K562 (cell line): ENCODE results near the gene RNF112. TPM values are rescaled to one million over a fixed set of nuclear protein-coding genes. Genes with fewer than 3 reads are reported as not detected.

Source experiments
- ATAC-seq: fragments of 200-7000 bp; cut with Tn5 transposase; 3 replicates; pipeline ENCODE4 v1.9.1; 2020; ENCODE audit warnings: moderate library complexity
- BruUV-seq: library from RNA; stranded (reverse); fragments of 400-500 nt; replicated peaks from 2 replicates; lab custom pipeline; 2021; lab: Mats Ljungman, UMichigan
- CTCF ChIA-PET: fragments of 300-600 bp; formaldehyde crosslinking; extraction: SDS; loops from one replicate; lab custom pipeline; 2021; ENCODE audit warnings: low intra/inter-chr PET ratio; lab: Yijun Ruan, JAX
- POLR2A ChIA-PET: fragments of 300-600, 350-650 bp; sonication (Branson Sonifier 250); formaldehyde crosslinking; extraction: SDS; loops from one replicate; lab custom pipeline; 2021; ENCODE audit warnings: antibody characterized with exemption, inconsistent platforms; lab: Yijun Ruan, JAX
- DNase-seq, 4 experiments: peaks; one replicate each; pipeline versions ENCODE4 v3.0.0 to v3.0.0-alpha.2; 2011 to 2018; ENCODE audit warnings: low spot score in 3 of 4, mixed read lengths in 3 of 4; ENCODE audit errors: extremely low read depth in 1 of 4
- FAIRE-seq: peaks from 2 replicates; lab custom pipeline; 2011; peaks lifted over from hg19 to GRCh38; lab: Jason Lieb, UNC
- H2AFZ ChIP-seq: 2 replicates; pipeline ENCODE4 v1.6.0; 2011; ENCODE audit warnings: low read depth, low read length, control low read depth, inconsistent platforms
- H3K27ac ChIP-seq: fragments of 200-600 bp; 3 replicates; pipeline ENCODE4 v1.8.0; 2011; ENCODE audit warnings: low read depth, mild to moderate bottlenecking, control low read depth, inconsistent platforms, low read length, moderate library complexity, mixed read lengths; ENCODE audit errors: extremely low read depth
- H3K27me3 ChIP-seq, 2 experiments: fragments of 300-600 bp in 1 of 2; 2 replicates in 1 of 2; 3 replicates in 1 of 2; pipeline versions ENCODE4 v1.6.0 to v1.8.0; 2011; ENCODE audit warnings: inconsistent platforms in 2 of 2, low read length in 2 of 2, mild to moderate bottlenecking in 1 of 2, mixed read lengths in 1 of 2, moderate library complexity in 1 of 2; ENCODE audit not compliant: control insufficient read depth in 2 of 2, insufficient read depth in 2 of 2
- H3K36me3 ChIP-seq: fragments of 300-600 bp; 3 replicates; pipeline ENCODE4 v1.8.0; 2011; ENCODE audit warnings: mild to moderate bottlenecking, low read length, inconsistent platforms; ENCODE audit not compliant: control insufficient read depth, insufficient read depth
- H3K4me1 ChIP-seq, 2 experiments: fragments of 200-600 bp in 1 of 2; replicated peaks in 1 of 2; 2 replicates in 1 of 2; 3 replicates in 1 of 2; pipeline versions ENCODE4 v1.5.1 to v1.8.0; 2011; ENCODE audit warnings: inconsistent platforms in 2 of 2, low read length in 2 of 2, mild to moderate bottlenecking in 1 of 2, mixed read lengths in 1 of 2, moderate library complexity in 1 of 2; ENCODE audit not compliant: control insufficient read depth in 2 of 2, insufficient read depth in 2 of 2
- H3K4me2 ChIP-seq: 2 replicates; pipeline ENCODE4 v1.6.1; 2011; ENCODE audit warnings: low read length, control low read depth, inconsistent platforms, mixed read lengths; ENCODE audit not compliant: insufficient read depth
- H3K4me3 ChIP-seq: fragments of 200-600 bp; sonication (generic), shearing (Covaris generic); 2 replicates; pipeline ENCODE4 v1.5.1; 2016; ENCODE audit warnings: control low read depth, inconsistent platforms
- H3K79me2 ChIP-seq: fragments of 200-600 bp; 3 replicates; pipeline ENCODE4 v1.8.0; 2011; ENCODE audit warnings: low read length, inconsistent platforms; ENCODE audit not compliant: control insufficient read depth, insufficient read depth
- H3K9ac ChIP-seq, 2 experiments: 2 replicates each; pipeline versions ENCODE4 v1.6.0 to v1.6.1; 2011; ENCODE audit warnings: low read depth in 2 of 2, low read length in 2 of 2, control low read depth in 1 of 2, inconsistent platforms in 1 of 2, mild to moderate bottlenecking in 1 of 2, mixed read lengths in 1 of 2; ENCODE audit not compliant: insufficient read depth in 1 of 2
- H3K9me1 ChIP-seq: one replicate; pipeline ENCODE4 v1.6.0; 2011; ENCODE audit warnings: inconsistent platforms, mild to moderate bottlenecking, low read length, moderate library complexity; ENCODE audit not compliant: control insufficient read depth, insufficient read depth
- H3K9me3 ChIP-seq: replicated peaks from 2 replicates; pipeline ENCODE4 v1.5.1; 2011; ENCODE audit warnings: low read depth, low read length, inconsistent platforms; ENCODE audit not compliant: control insufficient read depth, insufficient read depth
- H4K20me1 ChIP-seq: replicated peaks from 2 replicates; pipeline ENCODE4 v1.6.1; 2011; ENCODE audit warnings: low read length, inconsistent platforms, mixed read lengths; ENCODE audit not compliant: control insufficient read depth, insufficient read depth
- E2F4 ChIP-seq: sonication (generic); formaldehyde crosslinking; IDR thresholded peaks from 2 replicates; pipeline ENCODE4 v1.8.0; 2022; ENCODE audit warnings: mild to moderate bottlenecking, low read depth, missing genetic modification reagents
- ELF2 ChIP-seq: fragments of 250-450 bp; sonication (Bioruptor Pico); IDR thresholded peaks from 2 replicates; pipeline ENCODE4 v1.5.0; 2021; ENCODE audit warnings: mild to moderate bottlenecking
- HMGXB4 ChIP-seq: sonication (generic); formaldehyde crosslinking; IDR thresholded peaks from 2 replicates; pipeline ENCODE4 v1.8.1; 2023; ENCODE audit warnings: mild to moderate bottlenecking, missing genetic modification reagents
- KDM5B ChIP-seq: fragments of 200-600 bp; sonication (generic); IDR thresholded peaks from 2 replicates; pipeline ENCODE4 v1.6.1; 2012; ENCODE audit warnings: low read depth, mild to moderate bottlenecking, moderate library complexity, low read length, control low read depth, inconsistent platforms; ENCODE audit not compliant: insufficient replicate concordance
- MAFK ChIP-seq: IDR thresholded peaks from 2 replicates; pipeline ENCODE4 v1.6.1; 2011; ENCODE audit warnings: low read length, improper control_type of control experiment
- MTA2 ChIP-seq: fragments of 450-650 bp; IDR thresholded peaks from 2 replicates; pipeline ENCODE4 v1.6.1; 2016; ENCODE audit warnings: low read depth
- STAT5B ChIP-seq: fragments of 250-450 bp; sonication (Bioruptor Pico); IDR thresholded peaks from 2 replicates; pipeline ENCODE4 v1.8.0; 2021; ENCODE audit warnings: mild to moderate bottlenecking, inconsistent platforms
- ZNF146 ChIP-seq: IDR thresholded peaks from one replicate; pipeline ENCODE4 v1.6.1; 2018; ENCODE audit warnings: missing compliant biosample characterization; ENCODE audit not compliant: unreplicated experiment
- ZNF518B ChIP-seq: fragments of 250-450 bp; sonication (Bioruptor Pico); IDR thresholded peaks from 2 replicates; pipeline ENCODE4 v1.5.0; 2021; ENCODE audit warnings: mild to moderate bottlenecking, moderate library complexity
- WGBS: fragments of 100-300 bp; shearing (Covaris generic); methylation state at CpG from one replicate; pipeline ENCODE4 v1.1.6; 2016; ENCODE audit warnings: low coverage, mixed read lengths; ENCODE audit not compliant: insufficient coverage; ENCODE audit errors: missing lambda C conversion rate; 5-methylcytosine and 5-hydroxymethylcytosine counted together
- in situ Hi-C: fragments of 300-500 bp; cut with MboI; formaldehyde crosslinking; loops from 4 replicates; pipeline ENCODE4 v1.15.0; 2018; ENCODE audit warnings: inconsistent platforms, mixed read lengths
- intact Hi-C: fragments of 100-400 bp; cut with micrococcal nuclease; formaldehyde crosslinking; loops from 2 replicates; pipeline ENCODE4 v1.14.2; 2022
- polyA plus RNA-seq, 8 experiments: library from polyadenylated mRNA; depleted of rRNA in 4 of 8; stranded (reverse) in 5 of 8; unstranded in 3 of 8; fragments of >200 nt; fragmentation: Nextera tagmentation in 2 of 8; fragmentation: Illumina TruSeq in 1 of 8; extraction: Ambion mirVana in 2 of 8; extraction: Trizol in 1 of 8; gene quantifications; 2 replicates each; pipeline versions ENCODE4 v1.2.1 to v1.2.3, GENCODE V29; 2011 to 2014; ENCODE audit warnings: inconsistent platforms in 1 of 8, missing spikeins in 1 of 8
- total RNA-seq, 7 experiments: library from RNA; depleted of rRNA in 6 of 7; stranded (reverse); fragments of >200 nt in 6 of 7; fragmentation: Illumina TruSeq in 2 of 7; extraction: Trizol in 2 of 7; gene quantifications; 2 replicates each; pipeline versions ENCODE4 v1.2.1 to v1.2.3, GENCODE V29; 2011 to 2021; ENCODE audit warnings: low replicate concordance in 1 of 7
- TF ChIP-seq, protein P1 (sequence below): fragments of 250-450 bp; sonication (Bioruptor Pico); IDR thresholded peaks from 2 replicates; pipeline ENCODE4 v1.5.0; 2020; ENCODE audit warnings: mild to moderate bottlenecking
- TF ChIP-seq, protein P2 (sequence below): fragments of 250-450 bp; sonication (Bioruptor Pico); IDR thresholded peaks from 2 replicates; pipeline ENCODE4 v1.5.0; 2020; ENCODE audit warnings: mild to moderate bottlenecking, borderline replicate concordance

RNF112 gene
- total and polyA plus RNA-seq, 9 of the 15 experiments (the other 6 are each of a cell fraction or from before 2014, with no cell fraction given), result 0.05 TPM; not detected in 8

DNA sequence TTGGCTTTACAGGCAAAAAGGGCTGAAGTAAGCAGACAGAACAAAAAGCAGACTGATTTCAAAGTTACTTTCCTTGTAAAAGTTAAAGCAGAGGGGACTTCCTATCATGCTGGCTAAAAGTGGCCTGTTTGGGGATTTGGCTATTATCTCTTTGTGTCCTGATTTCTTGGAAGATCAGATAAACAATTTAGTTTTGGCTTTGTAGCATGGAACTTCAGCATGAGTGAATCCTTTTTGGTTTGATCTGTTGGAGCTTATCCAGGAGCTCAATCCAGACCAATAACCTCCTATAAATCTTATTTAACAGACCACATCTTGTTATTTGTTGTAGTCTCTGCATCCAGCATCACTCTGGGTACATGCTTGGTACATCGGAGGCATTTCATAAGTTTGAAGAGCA is 8.9 kb upstream of the RNF112 start (continued):
- TF ChIP-seq KDM5B (no peak), ZNF518B (CRISPR knock-in tag) (no peak), ZNF146 (no peak)
- TF ChIP-seq, protein P1, sequence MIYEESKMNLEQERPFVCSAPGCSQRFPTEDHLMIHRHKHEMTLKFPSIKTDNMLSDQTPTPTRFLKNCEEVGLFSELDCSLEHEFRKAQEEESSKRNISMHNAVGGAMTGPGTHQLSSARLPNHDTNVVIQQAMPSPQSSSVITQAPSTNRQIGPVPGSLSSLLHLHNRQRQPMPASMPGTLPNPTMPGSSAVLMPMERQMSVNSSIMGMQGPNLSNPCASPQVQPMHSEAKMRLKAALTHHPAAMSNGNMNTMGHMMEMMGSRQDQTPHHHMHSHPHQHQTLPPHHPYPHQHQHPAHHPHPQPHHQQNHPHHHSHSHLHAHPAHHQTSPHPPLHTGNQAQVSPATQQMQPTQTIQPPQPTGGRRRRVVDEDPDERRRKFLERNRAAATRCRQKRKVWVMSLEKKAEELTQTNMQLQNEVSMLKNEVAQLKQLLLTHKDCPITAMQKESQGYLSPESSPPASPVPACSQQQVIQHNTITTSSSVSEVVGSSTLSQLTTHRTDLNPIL (CRISPR knock-in tag), result no peak

- Histone ChIP-seq H3K36me3 (no peaks in the 10 kb centered on the region), H3K4me3 (no peak overlapping the region), H3K9me3 (no peaks in the 10 kb centered on the region), H3K79me2 (no peaks in the 10 kb centered on the region), H3K27me3 (peaks cover 0 to 10% of the 10 kb centered on the region in 2 experiments; a peak in 1 of 5 replicates), H3K9me1 (no peaks in the 10 kb centered on the region), H3K4me1 (no peaks in the 10 kb centered on the region; a peak in 1 of 5 replicates), H4K20me1 (no peaks in the 10 kb centered on the region), H3K4me2 (no peak overlapping the region), H3K27ac (no peak overlapping the region), H2AFZ (no peak overlapping the region), H3K9ac (no peak overlapping the region)
- intact Hi-C loops, result no loop called here
- CTCF ChIA-PET, result no interaction called here
- POLR2A ChIA-PET, result interaction anchor here (0.6 kb wide), 1 partner anchor 76 kb away, joined by 3 read pairs; no protein-coding TSS in a partner anchor
- FAIRE-seq, result no peak
- ATAC-seq, result no peak
- DNase-seq, result no peak
- 3% methylated on average over 4 of the region's 4 CpGs for WGBS
- in situ Hi-C loops, result no loop called here
- BruUV-seq, result no TSS peak
- TF ChIP-seq MTA2 (no peak), ELF2 (CRISPR knock-in tag) (no peak), HMGXB4 (CRISPR knock-in tag) (no peak), E2F4 (CRISPR knock-in tag) (no peak), STAT5B (CRISPR knock-in tag) (no peak), MAFK (no peak)
- TF ChIP-seq, protein P2, sequence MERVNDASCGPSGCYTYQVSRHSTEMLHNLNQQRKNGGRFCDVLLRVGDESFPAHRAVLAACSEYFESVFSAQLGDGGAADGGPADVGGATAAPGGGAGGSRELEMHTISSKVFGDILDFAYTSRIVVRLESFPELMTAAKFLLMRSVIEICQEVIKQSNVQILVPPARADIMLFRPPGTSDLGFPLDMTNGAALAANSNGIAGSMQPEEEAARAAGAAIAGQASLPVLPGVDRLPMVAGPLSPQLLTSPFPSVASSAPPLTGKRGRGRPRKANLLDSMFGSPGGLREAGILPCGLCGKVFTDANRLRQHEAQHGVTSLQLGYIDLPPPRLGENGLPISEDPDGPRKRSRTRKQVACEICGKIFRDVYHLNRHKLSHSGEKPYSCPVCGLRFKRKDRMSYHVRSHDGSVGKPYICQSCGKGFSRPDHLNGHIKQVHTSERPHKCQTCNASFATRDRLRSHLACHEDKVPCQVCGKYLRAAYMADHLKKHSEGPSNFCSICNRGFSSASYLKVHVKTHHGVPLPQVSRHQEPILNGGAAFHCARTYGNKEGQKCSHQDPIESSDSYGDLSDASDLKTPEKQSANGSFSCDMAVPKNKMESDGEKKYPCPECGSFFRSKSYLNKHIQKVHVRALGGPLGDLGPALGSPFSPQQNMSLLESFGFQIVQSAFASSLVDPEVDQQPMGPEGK (CRISPR knock-in tag), result no peak
These were observed 8.0 kb upstream of the RNF112 start for GRCh38 chr17:19403021-19403420.
